Activated CD8-positive, alpha-beta T cell treated with anti-CD3 and anti-CD28 coated beads for 36 hours (primary cell): ENCODE results near the gene RNF213. TPM values are rescaled to one million over a fixed set of nuclear protein-coding genes. Genes with fewer than 3 reads are reported as not detected.

Experiments used
- ATAC-seq: fragments of 200-7000 bp; cut with Tn5 transposase; one replicate; pipeline ENCODE4 v1.10.0; 2021; ENCODE audit warnings: mild to moderate bottlenecking, moderate library complexity
- CTCF ChIA-PET: fragments of 350-600 bp; sonication (Branson Sonifier 250); formaldehyde crosslinking; loops from one replicate; lab custom pipeline; 2021; ENCODE audit warnings: antibody characterized with exemption; lab: Charles Lee
- POLR2A ChIA-PET: fragments of 350-600 bp; sonication (Branson Sonifier 250); formaldehyde crosslinking; loops from one replicate; lab custom pipeline; 2021; ENCODE audit warnings: antibody characterized with exemption; lab: Charles Lee
- DNase-seq: peaks from one replicate; pipeline ENCODE4 v3.0.0-alpha.2; 2020
- H3K27ac Mint-ChIP-seq: one replicate; pipeline ENCODE4 v1.8.0; 2021; ENCODE audit warnings: mild to moderate bottlenecking, mixed read lengths
- H3K27me3 Mint-ChIP-seq: one replicate; pipeline ENCODE4 v1.8.0; 2021; ENCODE audit warnings: mixed read lengths
- H3K36me3 Mint-ChIP-seq: one replicate; pipeline ENCODE4 v1.8.0; 2021; ENCODE audit warnings: low read depth, mixed read lengths
- H3K4me1 Mint-ChIP-seq: one replicate; pipeline ENCODE4 v1.8.0; 2021; ENCODE audit warnings: low read depth, mixed read lengths
- H3K4me3 Mint-ChIP-seq: one replicate; pipeline ENCODE4 v1.8.0; 2021; ENCODE audit warnings: mild to moderate bottlenecking, moderate library complexity, mixed read lengths
- H3K9me3 Mint-ChIP-seq: one replicate; pipeline ENCODE4 v1.8.0; 2021; ENCODE audit warnings: mixed read lengths
- CTCF ChIP-seq: fragments of 200-600 bp; IDR thresholded peaks from one replicate; pipeline ENCODE4 v1.8.0; 2022; ENCODE audit warnings: antibody characterized with exemption, mild to moderate bottlenecking
- intact Hi-C: fragments of 100-400 bp; cut with micrococcal nuclease; formaldehyde crosslinking; loops from one replicate; pipeline ENCODE4 v1.10.0; 2022
- total RNA-seq, 2 experiments: library from RNA; stranded (reverse); gene quantifications; one replicate each; pipeline ENCODE4 v1.2.3, GENCODE V29; 2021

The RNF213 gene
- total RNA-seq, 2 experiments from 2014 or later = 131 to 142 TPM

- H3K27me3 Mint-ChIP-seq = no peaks in the 10 kb centered on the region
- no peak overlapping the region for H3K27ac Mint-ChIP-seq
- H3K36me3 Mint-ChIP-seq = peaks cover 21% of the 10 kb centered on the region
- CTCF ChIA-PET = no interaction called here
- ATAC-seq = no peak
- peaks cover 6% of the 10 kb centered on the region for H3K4me1 Mint-ChIP-seq
- intact Hi-C loops = no loop called here
- no peak for DNase-seq
- TF ChIP-seq CTCF = no peak
- H3K9me3 Mint-ChIP-seq = no peaks in the 10 kb centered on the region
- no peak overlapping the region for H3K4me3 Mint-ChIP-seq
- POLR2A ChIA-PET = interaction anchor here (1.3 kb wide), 1 partner anchor 16 kb away, joined by 4 read pairs; no protein-coding TSS in a partner anchor
These were observed 133.3 kb downstream of the RNF213 start for GRCh38 chr17:80393961-80394360.

GRCh38 chr17:80394629-80395216 lies 134.1 kb downstream of the RNF213 start:
- TF ChIP-seq CTCF = no peak
- peaks cover 6% of the 10 kb centered on the region for H3K4me1 Mint-ChIP-seq
- intact Hi-C loops = no loop called here
- H3K4me3 Mint-ChIP-seq = no peak overlapping the region
- DNase-seq (no peak), ATAC-seq (no peak)
- no peak overlapping the region for H3K27ac Mint-ChIP-seq
- CTCF ChIA-PET = interaction anchor here (0.7 kb wide), 1 partner anchor 172 kb away, joined by 3 read pairs; no protein-coding TSS in a partner anchor
- H3K27me3 Mint-ChIP-seq = no peaks in the 10 kb centered on the region
- peaks cover 15% of the 10 kb centered on the region for H3K36me3 Mint-ChIP-seq
- no peaks in the 10 kb centered on the region for H3K9me3 Mint-ChIP-seq
- POLR2A ChIA-PET = no interaction called here

- intact Hi-C loops = no loop called here
- H3K4me1 Mint-ChIP-seq = peaks cover 6% of the 10 kb centered on the region
- no peaks in the 10 kb centered on the region for H3K27me3 Mint-ChIP-seq
- no peaks in the 10 kb centered on the region for H3K9me3 Mint-ChIP-seq
- ATAC-seq (no peak), DNase-seq (no peak)
- H3K27ac Mint-ChIP-seq = no peak overlapping the region
- peaks cover 10% of the 10 kb centered on the region for H3K36me3 Mint-ChIP-seq
- POLR2A ChIA-PET = interaction anchor here (1.3 to 1.6 kb wide), 2 partner anchors 10 to 50 kb away, joined by 4 to 9 read pairs; no protein-coding TSS in a partner anchor
- TF ChIP-seq CTCF = no peak
- no peak overlapping the region for H3K4me3 Mint-ChIP-seq
- CTCF ChIA-PET = no interaction called here
These were observed 134.9 kb downstream of the RNF213 start for GRCh38 chr17:80395402-80396151.

- ChIA-PET CTCF (no interaction called here), POLR2A (interaction anchor here (1.3 to 1.6 kb wide), 2 partner anchors 11 to 50 kb away, joined by 4 to 9 read pairs; no protein-coding TSS in a partner anchor)
- Mint-ChIP-seq H3K36me3 (peaks cover 10% of the 10 kb centered on the region), H3K9me3 (no peaks in the 10 kb centered on the region), H3K27me3 (no peaks in the 10 kb centered on the region), H3K4me3 (no peak overlapping the region), H3K27ac (peak overlapping the region; percentile 8), H3K4me1 (peaks cover 6% of the 10 kb centered on the region)
- DNase-seq (no peak), ATAC-seq (no peak)
- intact Hi-C loops = no loop called here
- no peak for TF ChIP-seq CTCF
These were observed 135.7 kb downstream of the RNF213 start for GRCh38 chr17:80396157-80397033.
